ENCODE results near the gene GSK3B. TPM values are rescaled to one million over a fixed set of nuclear protein-coding genes. Genes with fewer than 3 reads are reported as not detected.

GSK3B gene
- total and polyA plus RNA-seq, 2 donors (not counting 1 experiment from before 2014, with no cell fraction given), result 12.3 to 33.3 TPM

GRCh38 chr3:120028271-120029047, 65.8 kb downstream of the GSK3B start:
- no peaks in the 10 kb centered on the region for H3K27me3 Mint-ChIP-seq
- Histone ChIP-seq H4K20me1 (ENCODE audit: control insufficient read depth, insufficient read depth, low read length, poor library complexity, severe bottlenecking) (peaks cover 63% of the 10 kb centered on the region), H3K36me3 (replicated peaks in 1 of 2; ENCODE audit: control extremely low read depth in 1 of 2, control insufficient read depth in 1 of 2, extremely low read depth in 1 of 2, insufficient read depth in 2 of 2, low read length in 1 of 2) (peaks cover 0 to 1% of the 10 kb centered on the region in 2 experiments), H3K4me2 (replicated peaks; ENCODE audit: low read depth, low read length, poor library complexity, severe bottlenecking) (no peak overlapping the region), H3K27ac (ENCODE audit: low read length in 2 of 2) (no peak overlapping the region), H3K9ac (ENCODE audit: low read length) (no peak overlapping the region), H2AFZ (ENCODE audit: insufficient read depth, low read depth, low read length, poor library complexity, severe bottlenecking) (no peak overlapping the region), H3K4me1 (ENCODE audit: control insufficient read depth in 2 of 2, insufficient read depth in 2 of 2, low read length in 2 of 2) (peaks cover under 1 to 9% of the 10 kb centered on the region in 2 donors), H3K27me3 (replicated peaks in 1 of 4; ENCODE audit: control extremely low read depth in 1 of 4, control insufficient read depth in 3 of 4, insufficient read depth in 4 of 4, low read length in 3 of 4) (no peaks in the 10 kb centered on the region), H3K9me3 (ENCODE audit: control extremely low read depth in 1 of 3, control insufficient read depth in 2 of 3, insufficient read depth in 1 of 3, low read length in 2 of 3) (peaks cover 5 to 9% (median 8%) of the 10 kb centered on the region in 3 donors), H3K79me2 (ENCODE audit: control insufficient read depth, insufficient read depth, low read length) (peaks cover 97% of the 10 kb centered on the region), H3K4me3 (ENCODE audit: control extremely low read depth in 1 of 5, extremely low read depth in 1 of 5, insufficient read depth in 1 of 5, low read depth in 2 of 5, low read length in 4 of 5) (no peak overlapping the region)
- H3K9me3 Mint-ChIP-seq (ENCODE audit: insufficient read depth), result peaks cover 2% of the 10 kb centered on the region
- DNase-seq (no peak), ATAC-seq (ENCODE audit: low read depth) (no peak)
- TF ChIP-seq CTCF (IDR thresholded peaks at IDR 0.05) (no peak), EZH2 (IDR thresholded peaks at IDR 0.05; ENCODE audit: borderline replicate concordance, insufficient read depth, low read depth, low read length, poor library complexity, severe bottlenecking) (no peak)
- H3K4me1 Mint-ChIP-seq, result peaks cover 50% of the 10 kb centered on the region
- ChIA-PET POLR2A (no interaction called here), CTCF (no interaction called here)
- no peak overlapping the region for H3K4me3 Mint-ChIP-seq
- intact Hi-C loops (cut with micrococcal nuclease), result no loop called here
- 95% methylated on average over 11 of the region's 13 CpGs for WGBS (ENCODE audit: insufficient coverage)
- no peak overlapping the region for H3K27ac Mint-ChIP-seq

- no peaks in the 10 kb centered on the region for H3K27me3 Mint-ChIP-seq
- ChIA-PET POLR2A (no interaction called here), CTCF (no interaction called here)
- WGBS (ENCODE audit: insufficient coverage), result 100% methylated on average over 2 of the region's 4 CpGs
- peaks cover 0 to 21% of the 10 kb centered on the region in 2 donors for H3K4me1 ChIP-seq (ENCODE audit: control insufficient read depth in 2 of 2, insufficient read depth in 2 of 2, low read length in 2 of 2)
- DNase-seq (no peak), ATAC-seq (ENCODE audit: low read depth) (no peak)
- H3K9me3 Mint-ChIP-seq (ENCODE audit: insufficient read depth), result no peaks in the 10 kb centered on the region
- peaks cover 57% of the 10 kb centered on the region for H3K4me1 Mint-ChIP-seq
- H3K36me3 ChIP-seq (replicated peaks in 1 of 2; ENCODE audit: control extremely low read depth in 1 of 2, control insufficient read depth in 1 of 2, extremely low read depth in 1 of 2, insufficient read depth in 2 of 2, low read length in 1 of 2), result peaks cover 0 to 1% of the 10 kb centered on the region in 2 experiments
- TF ChIP-seq CTCF (IDR thresholded peaks at IDR 0.05), result no peak
- intact Hi-C loops (cut with micrococcal nuclease), result no loop called here
- no peak overlapping the region for H3K4me3 Mint-ChIP-seq
- peaks cover 0 to 5% (median 1%) of the 10 kb centered on the region in 3 donors for H3K9me3 ChIP-seq (ENCODE audit: control extremely low read depth in 1 of 3, control insufficient read depth in 2 of 3, insufficient read depth in 1 of 3, low read length in 2 of 3)
- H3K27me3 ChIP-seq (replicated peaks in 1 of 4; ENCODE audit: control extremely low read depth in 1 of 4, control insufficient read depth in 3 of 4, insufficient read depth in 4 of 4, low read length in 3 of 4), result no peaks in the 10 kb centered on the region
- no peak overlapping the region for H3K27ac Mint-ChIP-seq
- H3K4me3 ChIP-seq (ENCODE audit: control extremely low read depth in 1 of 5, extremely low read depth in 1 of 5, insufficient read depth in 1 of 5, low read depth in 2 of 5, low read length in 4 of 5), result no peak overlapping the region
- peaks cover 70% of the 10 kb centered on the region for H4K20me1 ChIP-seq (ENCODE audit: control insufficient read depth, insufficient read depth, low read length, poor library complexity, severe bottlenecking)
- no peak overlapping the region for H2AFZ ChIP-seq (ENCODE audit: insufficient read depth, low read depth, low read length, poor library complexity, severe bottlenecking)
- H3K79me2 ChIP-seq (ENCODE audit: control insufficient read depth, insufficient read depth, low read length), result peaks cover 99% of the 10 kb centered on the region
- H3K27ac ChIP-seq (ENCODE audit: low read length in 2 of 2), result no peak overlapping the region
- H3K9ac ChIP-seq (ENCODE audit: low read length), result no peak overlapping the region
- no peak overlapping the region for H3K4me2 ChIP-seq (replicated peaks; ENCODE audit: low read depth, low read length, poor library complexity, severe bottlenecking)
Measured at GRCh38 chr3:120027226-120027625, 67.0 kb downstream of the GSK3B start.

All from B cell (primary cell).